ENCODE measurements around the gene MAN1A2.

Gene MAN1A2

DNA sequence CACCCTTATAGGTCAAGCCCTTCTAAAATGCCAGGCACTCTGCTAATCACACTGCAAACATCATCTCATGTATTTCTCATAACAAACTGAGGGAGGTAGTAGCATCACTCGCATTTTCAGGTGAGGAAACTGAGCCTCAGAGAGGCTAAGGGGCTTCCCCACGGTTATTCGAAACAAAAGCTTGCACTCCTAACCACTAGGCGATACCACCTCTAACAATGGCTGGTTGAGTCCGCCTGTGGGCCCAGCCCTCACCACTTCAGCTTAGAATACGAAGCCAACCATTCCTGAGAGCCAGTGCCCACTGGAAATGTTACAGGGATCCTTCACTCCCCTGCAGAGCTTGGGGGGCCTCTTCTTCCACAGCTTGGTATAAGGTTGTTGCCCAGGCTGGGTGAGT is 173.3 kb downstream of the MAN1A2 start:
- H3K79me2 ChIP-seq (ENCODE audit: insufficient read depth, low read depth) = no peaks in the 10 kb centered on the region
- no peaks in the 10 kb centered on the region for H4K20me1 ChIP-seq (ENCODE audit: insufficient read depth)
- no peaks in the 10 kb centered on the region for H3K36me3 ChIP-seq (ENCODE audit: insufficient read depth)
- H3K27me3 ChIP-seq (ENCODE audit: insufficient read depth, low read depth) = no peaks in the 10 kb centered on the region
- H3K4me3 ChIP-seq (IDR thresholded peaks at IDR 0.05; ENCODE audit: insufficient read depth, low read depth, low read length) = no peak overlapping the region
- TF ChIP-seq CTCF (conservative IDR thresholded peaks at IDR 0.05; ENCODE audit: low read depth, low read length) = no peak
- no peak overlapping the region for H3K9ac ChIP-seq
- H3K4me1 ChIP-seq (ENCODE audit: low read depth, poor library complexity, severe bottlenecking) = no peaks in the 10 kb centered on the region
- no peak overlapping the region for H3K4me2 ChIP-seq
- no peak overlapping the region for H2AFZ ChIP-seq (ENCODE audit: low read depth)
- H3K27ac ChIP-seq = no peak overlapping the region

- no peaks in the 10 kb centered on the region for H3K36me3 ChIP-seq (ENCODE audit: insufficient read depth)
- H3K79me2 ChIP-seq (ENCODE audit: insufficient read depth, low read depth) = no peaks in the 10 kb centered on the region
- H3K4me3 ChIP-seq (IDR thresholded peaks at IDR 0.05; ENCODE audit: insufficient read depth, low read depth, low read length) = no peak overlapping the region
- H4K20me1 ChIP-seq (ENCODE audit: insufficient read depth) = no peaks in the 10 kb centered on the region
- H3K9ac ChIP-seq = no peak overlapping the region
- no peaks in the 10 kb centered on the region for H3K27me3 ChIP-seq (ENCODE audit: insufficient read depth, low read depth)
- no peak for TF ChIP-seq CTCF (conservative IDR thresholded peaks at IDR 0.05; ENCODE audit: low read depth, low read length)
- no peaks in the 10 kb centered on the region for H3K4me1 ChIP-seq (ENCODE audit: low read depth, poor library complexity, severe bottlenecking)
- H3K4me2 ChIP-seq = no peak overlapping the region
- H2AFZ ChIP-seq (ENCODE audit: low read depth) = no peak overlapping the region
- no peak overlapping the region for H3K27ac ChIP-seq
Observed at GRCh38 chr1:117541003-117541402, 173.8 kb downstream of the MAN1A2 start.

- no peak overlapping the region for H2AFZ ChIP-seq (ENCODE audit: low read depth)
- no peak overlapping the region for H3K4me2 ChIP-seq
Observed at GRCh38 chr1:117541585-117541984, 174.3 kb downstream of the MAN1A2 start.

GRCh38 chr1:117544509-117545109 is 177.4 kb downstream of the MAN1A2 start:
- TF ChIP-seq CTCF (conservative IDR thresholded peaks at IDR 0.05; ENCODE audit: low read depth, low read length) = no peak
- Histone ChIP-seq H3K4me2 (no peak overlapping the region), H3K4me1 (ENCODE audit: low read depth, poor library complexity, severe bottlenecking) (no peaks in the 10 kb centered on the region), H2AFZ (ENCODE audit: low read depth) (no peak overlapping the region), H3K4me3 (IDR thresholded peaks at IDR 0.05; ENCODE audit: insufficient read depth, low read depth, low read length) (no peak overlapping the region), H3K36me3 (ENCODE audit: insufficient read depth) (no peaks in the 10 kb centered on the region), H3K27ac (no peak overlapping the region), H3K27me3 (ENCODE audit: insufficient read depth, low read depth) (no peaks in the 10 kb centered on the region), H4K20me1 (ENCODE audit: insufficient read depth) (no peaks in the 10 kb centered on the region), H3K9ac (no peak overlapping the region), H3K79me2 (ENCODE audit: insufficient read depth, low read depth) (no peaks in the 10 kb centered on the region)

More at GRCh38 chr1:117541585-117541984, 174.3 kb downstream of the MAN1A2 start:
- Histone ChIP-seq H3K27me3 (ENCODE audit: insufficient read depth, low read depth) (no peaks in the 10 kb centered on the region), H3K9ac (no peak overlapping the region), H3K4me1 (ENCODE audit: low read depth, poor library complexity, severe bottlenecking) (no peaks in the 10 kb centered on the region), H3K79me2 (ENCODE audit: insufficient read depth, low read depth) (no peaks in the 10 kb centered on the region), H3K27ac (no peak overlapping the region), H3K4me3 (IDR thresholded peaks at IDR 0.05; ENCODE audit: insufficient read depth, low read depth, low read length) (no peak overlapping the region), H3K36me3 (ENCODE audit: insufficient read depth) (no peaks in the 10 kb centered on the region), H4K20me1 (ENCODE audit: insufficient read depth) (no peaks in the 10 kb centered on the region)
- no peak for TF ChIP-seq CTCF (conservative IDR thresholded peaks at IDR 0.05; ENCODE audit: low read depth, low read length)
